ENCODE results near the gene CABP4. TPM values are rescaled to one million over a fixed set of nuclear protein-coding genes. Genes with fewer than 3 reads are reported as not detected.
A peak's percentile ranks its signal among the peaks of the same experiment; 100 is the strongest.

CABP4 gene
- total RNA-seq, 1 experiment from 2014 or later = not detected

DNA sequence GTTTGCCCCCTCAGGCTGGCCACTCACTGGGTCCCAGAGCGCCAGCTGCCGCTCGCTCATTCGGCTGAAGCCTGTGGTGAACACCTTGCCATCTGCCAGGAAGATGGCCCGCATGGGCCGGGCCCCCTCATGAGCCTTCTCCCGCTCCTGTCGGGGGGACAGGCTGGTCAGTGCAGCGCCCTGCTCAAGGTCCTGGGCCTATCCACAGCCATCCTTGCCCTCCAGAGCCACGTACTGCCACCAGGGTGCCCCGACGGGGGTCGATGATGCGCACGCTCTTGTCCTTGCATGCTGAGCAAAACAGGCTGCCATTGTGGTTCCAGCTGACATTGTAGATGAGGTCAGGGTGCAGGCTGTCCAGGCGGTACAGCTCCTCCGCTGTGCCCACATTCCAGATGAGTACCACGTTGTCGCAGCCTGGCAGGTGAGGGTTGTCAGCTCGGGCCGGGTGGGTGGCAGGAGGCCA, 14.0 kb upstream of the CABP4 start:
- H3K9me3 Mint-ChIP-seq = no peaks in the 10 kb centered on the region
- peaks cover 17% of the 10 kb centered on the region for H3K4me1 Mint-ChIP-seq
- no peak overlapping the region for H3K4me3 Mint-ChIP-seq
- TF ChIP-seq JAZF1 (CRISPR knock-in tag; IDR thresholded peaks at IDR 0.05) (no peak), ATF1 (CRISPR knock-in tag; IDR thresholded peaks at IDR 0.05) (no peak), FOXP1 (CRISPR knock-in tag; IDR thresholded peaks at IDR 0.05; ENCODE audit: borderline replicate concordance) (0 out of 2 replicates have a peak, but pooled peaks have one; percentile 39), ETV6 (CRISPR knock-in tag; IDR thresholded peaks at IDR 0.05) (no peak), ZNF232 (CRISPR knock-in tag; IDR thresholded peaks at IDR 0.05) (no peak)
- DNase-seq (ENCODE audit: low spot score) (no peak), ATAC-seq (no peak)
- H3K27me3 Mint-ChIP-seq (ENCODE audit: low read depth) = peaks cover 5% of the 10 kb centered on the region; the same call in 1 of the 2 replicates
- CTCF ChIA-PET = interaction anchor here (0.6 to 0.8 kb wide), 2 partner anchors 20 to 45 kb away, joined by 3 to 4 read pairs; no protein-coding TSS in a partner anchor
- no peaks in the 10 kb centered on the region for H3K36me3 Mint-ChIP-seq
- no peak overlapping the region for H3K27ac Mint-ChIP-seq
- POLR2A ChIA-PET = interaction anchor here (0.6 to 1.2 kb wide), 2 partner anchors 19 to 40 kb away, joined by 4 to 5 read pairs; partner anchors contain the start of gene PPP1CA

DNA sequence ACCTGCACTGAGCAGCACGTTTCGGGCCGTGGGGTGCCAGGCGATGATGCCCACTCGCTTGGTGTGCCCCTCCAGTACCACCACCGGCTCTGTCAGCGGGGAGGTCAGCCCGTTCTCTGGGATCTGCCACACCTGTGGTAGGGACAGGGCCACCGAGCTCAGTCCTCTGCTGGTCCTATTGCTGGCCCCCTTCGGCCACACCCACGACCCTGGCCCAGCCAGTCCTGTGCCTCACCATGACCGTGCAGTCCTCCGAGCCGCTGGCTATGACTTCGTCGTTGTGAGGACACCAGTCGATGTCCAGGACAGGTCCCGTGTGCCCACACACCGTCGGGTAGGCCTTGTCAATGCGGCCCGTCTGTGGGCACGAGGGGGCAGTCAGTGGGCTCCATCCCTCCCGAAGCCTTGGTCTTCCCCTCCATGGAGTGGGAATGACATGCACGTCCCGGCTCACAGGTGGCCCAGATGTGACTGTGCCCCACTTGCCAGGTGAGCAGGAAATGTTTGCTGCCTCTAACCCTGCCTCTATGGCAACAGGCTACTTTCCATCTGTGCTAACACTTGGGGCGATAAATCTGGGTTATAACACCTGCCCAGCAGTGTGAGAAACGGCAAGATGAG, 13.3 kb upstream of the CABP4 start:
- Mint-ChIP-seq H3K9me3 (no peaks in the 10 kb centered on the region), H3K36me3 (no peaks in the 10 kb centered on the region), H3K4me1 (peaks cover 13% of the 10 kb centered on the region), H3K27me3 (ENCODE audit: low read depth) (peaks cover 8% of the 10 kb centered on the region; the same call in 1 of the 2 replicates), H3K4me3 (peak overlapping the region; percentile 90), H3K27ac (no peak overlapping the region; the same call in 1 of the 2 replicates)
- ATAC-seq (no peak), DNase-seq (ENCODE audit: low spot score) (no peak)
- ChIA-PET CTCF (interaction anchor here (0.8 kb wide), 1 partner anchor 46 kb away, joined by 4 read pairs; no protein-coding TSS in a partner anchor), POLR2A (interaction anchor here (1.2 kb wide), 1 partner anchor 40 kb away, joined by 5 read pairs; the partner anchor contains the start of gene PPP1CA)
- TF ChIP-seq, protein P1, sequence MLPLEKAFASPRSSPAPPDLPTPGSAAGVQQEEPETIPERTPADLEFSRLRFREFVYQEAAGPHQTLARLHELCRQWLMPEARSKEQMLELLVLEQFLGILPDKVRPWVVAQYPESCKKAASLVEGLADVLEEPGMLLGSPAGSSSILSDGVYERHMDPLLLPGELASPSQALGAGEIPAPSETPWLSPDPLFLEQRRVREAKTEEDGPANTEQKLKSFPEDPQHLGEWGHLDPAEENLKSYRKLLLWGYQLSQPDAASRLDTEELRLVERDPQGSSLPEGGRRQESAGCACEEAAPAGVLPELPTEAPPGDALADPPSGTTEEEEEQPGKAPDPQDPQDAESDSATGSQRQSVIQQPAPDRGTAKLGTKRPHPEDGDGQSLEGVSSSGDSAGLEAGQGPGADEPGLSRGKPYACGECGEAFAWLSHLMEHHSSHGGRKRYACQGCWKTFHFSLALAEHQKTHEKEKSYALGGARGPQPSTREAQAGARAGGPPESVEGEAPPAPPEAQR (CRISPR knock-in tag; IDR thresholded peaks at IDR 0.05) = no peak
- TF ChIP-seq, protein P2, sequence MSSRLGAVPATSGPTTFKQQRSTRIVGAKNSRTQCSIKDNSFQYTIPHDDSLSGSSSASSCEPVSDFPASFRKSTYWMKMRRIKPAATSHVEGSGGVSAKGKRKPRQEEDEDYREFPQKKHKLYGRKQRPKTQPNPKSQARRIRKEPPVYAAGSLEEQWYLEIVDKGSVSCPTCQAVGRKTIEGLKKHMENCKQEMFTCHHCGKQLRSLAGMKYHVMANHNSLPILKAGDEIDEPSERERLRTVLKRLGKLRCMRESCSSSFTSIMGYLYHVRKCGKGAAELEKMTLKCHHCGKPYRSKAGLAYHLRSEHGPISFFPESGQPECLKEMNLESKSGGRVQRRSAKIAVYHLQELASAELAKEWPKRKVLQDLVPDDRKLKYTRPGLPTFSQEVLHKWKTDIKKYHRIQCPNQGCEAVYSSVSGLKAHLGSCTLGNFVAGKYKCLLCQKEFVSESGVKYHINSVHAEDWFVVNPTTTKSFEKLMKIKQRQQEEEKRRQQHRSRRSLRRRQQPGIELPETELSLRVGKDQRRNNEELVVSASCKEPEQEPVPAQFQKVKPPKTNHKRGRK (CRISPR knock-in tag; IDR thresholded peaks at IDR 0.05; ENCODE audit: borderline replicate concordance) = no peak
- no peak for TF ChIP-seq JAZF1 (CRISPR knock-in tag; IDR thresholded peaks at IDR 0.05)
- no peak for TF ChIP-seq CREM (CRISPR knock-in tag; IDR thresholded peaks at IDR 0.05)
- TF ChIP-seq ZNF121 (CRISPR knock-in tag; IDR thresholded peaks at IDR 0.05) = no peak
- no peak for TF ChIP-seq TCF7 (CRISPR knock-in tag; IDR thresholded peaks at IDR 0.05; ENCODE audit: low read depth)
- TF ChIP-seq GTF2I (CRISPR knock-in tag; conservative IDR thresholded peaks at IDR 0.05) = no peak
- no peak for TF ChIP-seq SMAD3 (CRISPR knock-in tag; IDR thresholded peaks at IDR 0.05; ENCODE audit: borderline replicate concordance)
- TF ChIP-seq, protein P3, sequence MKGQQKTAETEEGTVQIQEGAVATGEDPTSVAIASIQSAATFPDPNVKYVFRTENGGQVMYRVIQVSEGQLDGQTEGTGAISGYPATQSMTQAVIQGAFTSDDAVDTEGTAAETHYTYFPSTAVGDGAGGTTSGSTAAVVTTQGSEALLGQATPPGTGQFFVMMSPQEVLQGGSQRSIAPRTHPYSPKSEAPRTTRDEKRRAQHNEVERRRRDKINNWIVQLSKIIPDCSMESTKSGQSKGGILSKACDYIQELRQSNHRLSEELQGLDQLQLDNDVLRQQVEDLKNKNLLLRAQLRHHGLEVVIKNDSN (CRISPR knock-in tag; IDR thresholded peaks at IDR 0.05) = no peak
- TF ChIP-seq NFE2L1 (CRISPR knock-in tag; IDR thresholded peaks at IDR 0.05) = no peak
- TF ChIP-seq GRHL2 (CRISPR knock-in tag; IDR thresholded peaks at IDR 0.05; ENCODE audit: insufficient replicate concordance, severe bottlenecking) = no peak
- TF ChIP-seq, protein P4, sequence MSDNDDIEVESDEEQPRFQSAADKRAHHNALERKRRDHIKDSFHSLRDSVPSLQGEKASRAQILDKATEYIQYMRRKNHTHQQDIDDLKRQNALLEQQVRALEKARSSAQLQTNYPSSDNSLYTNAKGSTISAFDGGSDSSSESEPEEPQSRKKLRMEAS (CRISPR knock-in tag; IDR thresholded peaks at IDR 0.05) = no peak
- TF ChIP-seq, protein P5, sequence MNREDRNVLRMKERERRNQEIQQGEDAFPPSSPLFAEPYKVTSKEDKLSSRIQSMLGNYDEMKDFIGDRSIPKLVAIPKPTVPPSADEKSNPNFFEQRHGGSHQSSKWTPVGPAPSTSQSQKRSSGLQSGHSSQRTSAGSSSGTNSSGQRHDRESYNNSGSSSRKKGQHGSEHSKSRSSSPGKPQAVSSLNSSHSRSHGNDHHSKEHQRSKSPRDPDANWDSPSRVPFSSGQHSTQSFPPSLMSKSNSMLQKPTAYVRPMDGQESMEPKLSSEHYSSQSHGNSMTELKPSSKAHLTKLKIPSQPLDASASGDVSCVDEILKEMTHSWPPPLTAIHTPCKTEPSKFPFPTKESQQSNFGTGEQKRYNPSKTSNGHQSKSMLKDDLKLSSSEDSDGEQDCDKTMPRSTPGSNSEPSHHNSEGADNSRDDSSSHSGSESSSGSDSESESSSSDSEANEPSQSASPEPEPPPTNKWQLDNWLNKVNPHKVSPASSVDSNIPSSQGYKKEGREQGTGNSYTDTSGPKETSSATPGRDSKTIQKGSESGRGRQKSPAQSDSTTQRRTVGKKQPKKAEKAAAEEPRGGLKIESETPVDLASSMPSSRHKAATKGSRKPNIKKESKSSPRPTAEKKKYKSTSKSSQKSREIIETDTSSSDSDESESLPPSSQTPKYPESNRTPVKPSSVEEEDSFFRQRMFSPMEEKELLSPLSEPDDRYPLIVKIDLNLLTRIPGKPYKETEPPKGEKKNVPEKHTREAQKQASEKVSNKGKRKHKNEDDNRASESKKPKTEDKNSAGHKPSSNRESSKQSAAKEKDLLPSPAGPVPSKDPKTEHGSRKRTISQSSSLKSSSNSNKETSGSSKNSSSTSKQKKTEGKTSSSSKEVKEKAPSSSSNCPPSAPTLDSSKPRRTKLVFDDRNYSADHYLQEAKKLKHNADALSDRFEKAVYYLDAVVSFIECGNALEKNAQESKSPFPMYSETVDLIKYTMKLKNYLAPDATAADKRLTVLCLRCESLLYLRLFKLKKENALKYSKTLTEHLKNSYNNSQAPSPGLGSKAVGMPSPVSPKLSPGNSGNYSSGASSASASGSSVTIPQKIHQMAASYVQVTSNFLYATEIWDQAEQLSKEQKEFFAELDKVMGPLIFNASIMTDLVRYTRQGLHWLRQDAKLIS (CRISPR knock-in tag; IDR thresholded peaks at IDR 0.05; ENCODE audit: borderline replicate concordance) = no peak
- TF ChIP-seq, protein P6, sequence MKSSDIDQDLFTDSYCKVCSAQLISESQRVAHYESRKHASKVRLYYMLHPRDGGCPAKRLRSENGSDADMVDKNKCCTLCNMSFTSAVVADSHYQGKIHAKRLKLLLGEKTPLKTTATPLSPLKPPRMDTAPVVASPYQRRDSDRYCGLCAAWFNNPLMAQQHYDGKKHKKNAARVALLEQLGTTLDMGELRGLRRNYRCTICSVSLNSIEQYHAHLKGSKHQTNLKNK (CRISPR knock-in tag; IDR thresholded peaks at IDR 0.05) = no peak
- TF ChIP-seq, protein P7, sequence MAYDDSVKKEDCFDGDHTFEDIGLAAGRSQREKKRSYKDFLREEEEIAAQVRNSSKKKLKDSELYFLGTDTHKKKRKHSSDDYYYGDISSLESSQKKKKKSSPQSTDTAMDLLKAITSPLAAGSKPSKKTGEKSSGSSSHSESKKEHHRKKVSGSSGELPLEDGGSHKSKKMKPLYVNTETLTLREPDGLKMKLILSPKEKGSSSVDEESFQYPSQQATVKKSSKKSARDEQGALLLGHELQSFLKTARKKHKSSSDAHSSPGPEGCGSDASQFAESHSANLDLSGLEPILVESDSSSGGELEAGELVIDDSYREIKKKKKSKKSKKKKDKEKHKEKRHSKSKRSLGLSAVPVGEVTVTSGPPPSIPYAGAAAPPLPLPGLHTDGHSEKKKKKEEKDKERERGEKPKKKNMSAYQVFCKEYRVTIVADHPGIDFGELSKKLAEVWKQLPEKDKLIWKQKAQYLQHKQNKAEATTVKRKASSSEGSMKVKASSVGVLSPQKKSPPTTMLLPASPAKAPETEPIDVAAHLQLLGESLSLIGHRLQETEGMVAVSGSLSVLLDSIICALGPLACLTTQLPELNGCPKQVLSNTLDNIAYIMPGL (CRISPR knock-in tag; IDR thresholded peaks at IDR 0.05) = no peak
